ENCODE data around the gene BCKDHA.
"Not testable (repeated sequence)": the region's sequence is repeated elsewhere in the genome, so short reads cannot be mapped to it uniquely, and the experiment has no call there.

Gene BCKDHA

GRCh38 chr19:41441321-41441945 lies 43.8 kb downstream of the BCKDHA start:
- DNase-seq (ENCODE audit: low read depth, low spot score), result no peak

GRCh38 chr19:41442473-41443355 lies 45.1 kb downstream of the BCKDHA start, which contains the start of gene ERICH4:
ERICH4 (plus strand) TSS chr19:41443156; CDS start chr19:41443170, 14 bp downstream.
- no peak within 1 kb of the TSS for H3K27ac ChIP-seq
- DNase-seq (ENCODE audit: low read depth, low spot score), result no peak

More at GRCh38 chr19:41441321-41441945, 43.8 kb downstream of the BCKDHA start:
- H3K27ac ChIP-seq, result no peak overlapping the region

- H3K27ac ChIP-seq, result no peak overlapping the region
- DNase-seq (ENCODE audit: low read depth, low spot score), result no peak
Measured at GRCh38 chr19:41443813-41444455, 46.3 kb downstream of the BCKDHA start.

GRCh38 chr19:41445575-41445974 lies 48.0 kb downstream of the BCKDHA start:
- no peak for DNase-seq (ENCODE audit: low read depth, low spot score)

GRCh38 chr19:41447732-41448332 lies 50.2 kb downstream of the BCKDHA start:
- no peak for DNase-seq (ENCODE audit: low read depth, low spot score)

More at GRCh38 chr19:41445575-41445974, 48.0 kb downstream of the BCKDHA start:
- no peak overlapping the region for H3K27ac ChIP-seq

GRCh38 chr19:41449079-41449864 lies 51.7 kb downstream of the BCKDHA start:
- no peak for DNase-seq (ENCODE audit: low read depth, low spot score)
- no peak overlapping the region for H3K27ac ChIP-seq

More at GRCh38 chr19:41447732-41448332, 50.2 kb downstream of the BCKDHA start:
- H3K27ac ChIP-seq, result no peak overlapping the region

GRCh38 chr19:41449865-41450178 lies 52.2 kb downstream of the BCKDHA start:
- no peak overlapping the region for H3K27ac ChIP-seq
- DNase-seq (ENCODE audit: low read depth, low spot score), result no peak

DNA sequence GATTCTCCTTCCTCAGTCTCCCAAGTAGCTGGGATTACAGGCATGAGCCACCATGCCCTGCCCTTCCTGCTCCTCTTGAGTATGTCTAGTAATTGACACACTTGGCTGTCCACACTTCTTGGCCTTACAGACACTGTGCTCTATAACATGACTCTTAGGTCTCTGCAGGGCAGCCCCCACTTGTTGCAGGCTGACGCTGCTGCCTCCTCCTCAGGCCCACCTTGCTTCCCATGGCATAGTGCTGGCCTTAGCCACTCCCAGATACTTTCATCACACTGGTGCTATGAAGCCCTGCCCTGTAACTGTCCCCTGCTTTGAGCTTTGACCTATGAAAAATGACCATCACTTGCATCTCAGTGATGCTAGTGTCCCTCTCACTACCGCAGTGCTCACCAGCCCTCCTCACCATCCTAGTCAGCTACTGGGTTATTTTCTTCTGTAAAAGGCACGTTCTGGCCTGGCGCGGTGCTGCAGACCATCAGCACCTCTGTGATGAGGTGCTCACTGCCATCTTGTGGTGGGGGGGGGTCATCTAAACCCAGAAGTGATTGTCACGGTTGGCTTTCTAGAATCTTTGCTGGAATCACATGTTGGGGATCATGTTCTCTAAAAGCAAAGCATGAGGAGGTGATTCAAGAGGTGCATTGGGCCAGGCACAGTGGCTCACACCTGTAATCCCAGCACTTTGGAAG lies 55.1 kb downstream of the BCKDHA start:
- no peak for DNase-seq (ENCODE audit: low read depth, low spot score)
- no peak overlapping the region for H3K27ac ChIP-seq

DNA sequence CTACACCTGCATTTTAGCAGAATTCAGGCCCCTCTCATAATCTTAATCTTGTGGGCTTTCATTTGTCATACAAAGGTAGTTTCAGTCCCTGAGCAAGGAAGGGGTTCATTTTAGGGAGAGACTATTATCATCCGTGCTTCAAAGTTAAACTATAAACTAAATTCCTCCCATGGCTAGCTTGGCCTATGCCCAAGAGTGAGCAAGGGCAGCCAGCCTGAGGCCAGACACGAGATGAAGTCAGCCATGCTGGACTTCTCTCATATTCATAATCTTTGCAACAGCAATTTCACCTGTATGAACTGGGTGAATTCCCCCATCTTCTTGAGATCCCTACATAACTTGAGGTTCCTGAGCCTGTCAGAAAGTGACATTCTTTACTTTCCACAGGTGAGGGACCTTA lies 58.3 kb downstream of the BCKDHA start:
- no peak overlapping the region for H3K27ac ChIP-seq
- DNase-seq (ENCODE audit: low read depth, low spot score), result no peak

DNA sequence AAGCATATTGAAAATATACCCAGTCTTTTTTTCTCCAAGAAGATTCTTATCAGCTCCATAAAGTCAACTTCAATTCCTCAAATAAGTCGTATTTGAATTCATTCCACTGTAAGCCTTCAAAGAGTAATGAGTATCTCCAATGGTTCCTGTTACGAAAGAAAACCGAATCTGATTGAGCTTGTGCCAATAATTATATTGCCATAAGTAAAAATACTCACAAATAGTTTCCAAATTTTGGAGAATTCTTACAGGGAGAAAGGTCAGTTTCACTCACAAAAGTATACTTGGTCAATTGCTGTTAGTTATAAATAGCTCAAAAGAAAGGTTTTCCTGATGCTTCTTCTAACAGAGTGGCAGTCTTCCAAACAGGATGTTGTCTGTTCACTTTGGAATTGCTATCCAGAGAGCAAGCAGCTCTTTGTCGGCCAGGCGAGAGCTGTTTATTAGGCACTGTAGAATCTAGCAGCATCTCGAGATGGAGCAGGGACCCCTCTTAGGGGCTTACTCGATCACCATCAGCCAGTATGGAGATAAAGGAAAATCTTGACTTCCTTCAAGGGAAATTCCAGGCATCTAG lies 58.8 kb downstream of the BCKDHA start:
- no peak overlapping the region for H3K27ac ChIP-seq

GRCh38 chr19:41457241-41457640 lies 59.6 kb downstream of the BCKDHA start:
- H3K27ac ChIP-seq, result no peak overlapping the region
- DNase-seq (ENCODE audit: low read depth, low spot score), result no peak

More for the DNA sequence above, 58.8 kb downstream of the BCKDHA start:
- DNase-seq (ENCODE audit: low read depth, low spot score), result no peak

GRCh38 chr19:41462497-41462896 lies 64.9 kb downstream of the BCKDHA start:
- no peak for DNase-seq (ENCODE audit: low read depth, low spot score)
- no peak overlapping the region for H3K27ac ChIP-seq

DNA sequence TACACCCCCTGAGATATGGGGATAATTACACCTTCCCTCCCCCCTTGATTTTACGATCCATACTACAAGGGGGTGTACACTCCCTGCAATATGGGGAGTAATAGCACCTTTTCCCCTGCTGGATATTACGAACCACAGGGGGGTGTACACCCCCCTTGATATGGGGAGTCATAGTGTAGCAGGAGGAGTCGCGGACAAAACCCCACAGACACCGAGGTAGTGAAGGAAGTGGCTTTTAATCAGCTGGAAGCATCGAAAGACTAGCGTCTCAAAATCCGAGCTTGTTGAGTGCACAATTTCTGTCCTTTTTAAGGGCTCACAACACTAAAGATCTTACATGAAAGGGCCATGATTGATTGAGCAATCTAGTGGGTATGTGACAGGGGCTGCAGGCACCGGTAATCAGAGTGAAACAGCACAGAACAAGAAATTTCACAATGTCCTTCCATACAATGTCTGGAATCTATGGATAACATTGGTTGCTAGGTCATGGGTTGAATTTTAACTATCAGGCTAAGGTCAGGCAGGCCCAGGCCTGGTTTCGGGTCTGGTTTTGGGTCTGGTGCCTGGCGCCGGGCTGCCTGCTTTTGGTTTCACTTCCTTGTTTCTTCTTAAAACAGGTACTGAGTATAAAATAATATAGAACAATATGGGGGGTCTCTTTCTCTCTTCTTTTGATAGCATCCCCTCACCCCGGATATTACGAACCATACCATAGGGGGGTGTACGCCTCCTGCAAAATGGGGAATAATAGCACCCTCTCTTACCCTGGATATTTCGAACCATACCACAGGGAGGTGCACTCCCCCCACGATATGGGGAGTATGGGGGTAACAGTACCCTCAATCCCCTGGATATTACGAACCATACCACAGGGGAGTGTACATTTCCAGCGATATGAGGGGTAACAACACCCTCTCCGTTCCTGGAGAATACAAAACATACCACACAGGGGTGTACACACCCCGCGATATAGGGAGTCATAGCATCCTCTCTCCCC lies 65.9 kb downstream of the BCKDHA start:
- DNase-seq (ENCODE audit: low read depth, low spot score); H3K27ac ChIP-seq: not testable (repeated sequence)

Measured in epithelial cell of prostate (primary cell).